GM19035 (cell line): ENCODE measurements around the gene CPA5.

ENCODE experiments used
- ATAC-seq: cut with Tn5 transposase; IDR thresholded peaks from one replicate; pipeline ENCODE4 v1.9.1; 2021; ENCODE audit not compliant: unreplicated experiment

The CPA5 gene

GRCh38 chr7:130377178-130377577, 32.6 kb downstream of the CPA5 start:
- ATAC-seq, result no peak

GRCh38 chr7:130379019-130379418, 34.4 kb downstream of the CPA5 start:
- no peak for ATAC-seq

GRCh38 chr7:130379532-130379920, 34.9 kb downstream of the CPA5 start:
- no peak for ATAC-seq

GRCh38 chr7:130379921-130380860, 35.6 kb downstream of the CPA5 start, which contains the start of gene CPA1:
CPA1 (plus strand) TSS chr7:130380494; CDS start chr7:130380521, 27 bp downstream.
- no peak for ATAC-seq

- no peak for ATAC-seq
These were observed 36.3 kb downstream of the CPA5 start for GRCh38 chr7:130380861-130381455.

GRCh38 chr7:130381468-130382312, 37.1 kb downstream of the CPA5 start:
- no peak for ATAC-seq

- no peak for ATAC-seq
These were observed 38.8 kb downstream of the CPA5 start for GRCh38 chr7:130383187-130383980.

- no peak for ATAC-seq
These were observed 39.8 kb downstream of the CPA5 start for GRCh38 chr7:130384371-130384801.

GRCh38 chr7:130384841-130385599, 40.4 kb downstream of the CPA5 start:
- ATAC-seq, result no peak

GRCh38 chr7:130385600-130386066, 41.0 kb downstream of the CPA5 start:
- ATAC-seq, result no peak

GRCh38 chr7:130386876-130387275, 42.3 kb downstream of the CPA5 start:
- no peak for ATAC-seq

GRCh38 chr7:130387306-130387627, 42.7 kb downstream of the CPA5 start:
- no peak for ATAC-seq

- ATAC-seq, result no peak
These were observed 43.2 kb downstream of the CPA5 start for GRCh38 chr7:130387628-130388403.

GRCh38 chr7:130388671-130389070, 44.1 kb downstream of the CPA5 start:
- ATAC-seq, result no peak

- ATAC-seq, result no peak
These were observed 45.9 kb downstream of the CPA5 start for GRCh38 chr7:130390486-130390885.

GRCh38 chr7:130393101-130393561, 48.5 kb downstream of the CPA5 start:
- no peak for ATAC-seq

- no peak for ATAC-seq
These were observed 49.3 kb downstream of the CPA5 start for GRCh38 chr7:130393841-130394411.

- no peak for ATAC-seq
These were observed 50.0 kb downstream of the CPA5 start for GRCh38 chr7:130394421-130395195.
